Activated CD8-positive, alpha-beta T cell treated with anti-CD3 and anti-CD28 coated beads for 36 hours (primary cell): ENCODE data around the gene MSMB. TPM values are rescaled to one million over a fixed set of nuclear protein-coding genes. Genes with fewer than 3 reads are reported as not detected.

Experiments used
- ATAC-seq: fragments of 200-7000 bp; cut with Tn5 transposase; one replicate; pipeline ENCODE4 v1.10.0; 2021; ENCODE audit warnings: mild to moderate bottlenecking, moderate library complexity
- CTCF ChIA-PET: fragments of 350-600 bp; sonication (Branson Sonifier 250); formaldehyde crosslinking; loops from one replicate; lab custom pipeline; 2021; ENCODE audit warnings: antibody characterized with exemption; lab: Charles Lee
- POLR2A ChIA-PET: fragments of 350-600 bp; sonication (Branson Sonifier 250); formaldehyde crosslinking; loops from one replicate; lab custom pipeline; 2021; ENCODE audit warnings: antibody characterized with exemption; lab: Charles Lee
- DNase-seq: peaks from one replicate; pipeline ENCODE4 v3.0.0-alpha.2; 2020
- H3K27ac Mint-ChIP-seq: one replicate; pipeline ENCODE4 v1.8.0; 2021; ENCODE audit warnings: mild to moderate bottlenecking, mixed read lengths
- H3K27me3 Mint-ChIP-seq: one replicate; pipeline ENCODE4 v1.8.0; 2021; ENCODE audit warnings: mixed read lengths
- H3K36me3 Mint-ChIP-seq: one replicate; pipeline ENCODE4 v1.8.0; 2021; ENCODE audit warnings: low read depth, mixed read lengths
- H3K4me1 Mint-ChIP-seq: one replicate; pipeline ENCODE4 v1.8.0; 2021; ENCODE audit warnings: low read depth, mixed read lengths
- H3K4me3 Mint-ChIP-seq: one replicate; pipeline ENCODE4 v1.8.0; 2021; ENCODE audit warnings: mild to moderate bottlenecking, moderate library complexity, mixed read lengths
- H3K9me3 Mint-ChIP-seq: one replicate; pipeline ENCODE4 v1.8.0; 2021; ENCODE audit warnings: mixed read lengths
- intact Hi-C: fragments of 100-400 bp; cut with micrococcal nuclease; formaldehyde crosslinking; loops from one replicate; pipeline ENCODE4 v1.10.0; 2022
- total RNA-seq, 2 experiments: library from RNA; stranded (reverse); gene quantifications; one replicate each; pipeline ENCODE4 v1.2.3, GENCODE V29; 2021
- TF ChIP-seq, protein P1 (sequence below): fragments of 200-600 bp; IDR thresholded peaks from one replicate; pipeline ENCODE4 v1.8.0; 2022; ENCODE audit warnings: antibody characterized with exemption, mild to moderate bottlenecking

MSMB gene
- total RNA-seq, 2 experiments from 2014 or later: not detected

DNA sequence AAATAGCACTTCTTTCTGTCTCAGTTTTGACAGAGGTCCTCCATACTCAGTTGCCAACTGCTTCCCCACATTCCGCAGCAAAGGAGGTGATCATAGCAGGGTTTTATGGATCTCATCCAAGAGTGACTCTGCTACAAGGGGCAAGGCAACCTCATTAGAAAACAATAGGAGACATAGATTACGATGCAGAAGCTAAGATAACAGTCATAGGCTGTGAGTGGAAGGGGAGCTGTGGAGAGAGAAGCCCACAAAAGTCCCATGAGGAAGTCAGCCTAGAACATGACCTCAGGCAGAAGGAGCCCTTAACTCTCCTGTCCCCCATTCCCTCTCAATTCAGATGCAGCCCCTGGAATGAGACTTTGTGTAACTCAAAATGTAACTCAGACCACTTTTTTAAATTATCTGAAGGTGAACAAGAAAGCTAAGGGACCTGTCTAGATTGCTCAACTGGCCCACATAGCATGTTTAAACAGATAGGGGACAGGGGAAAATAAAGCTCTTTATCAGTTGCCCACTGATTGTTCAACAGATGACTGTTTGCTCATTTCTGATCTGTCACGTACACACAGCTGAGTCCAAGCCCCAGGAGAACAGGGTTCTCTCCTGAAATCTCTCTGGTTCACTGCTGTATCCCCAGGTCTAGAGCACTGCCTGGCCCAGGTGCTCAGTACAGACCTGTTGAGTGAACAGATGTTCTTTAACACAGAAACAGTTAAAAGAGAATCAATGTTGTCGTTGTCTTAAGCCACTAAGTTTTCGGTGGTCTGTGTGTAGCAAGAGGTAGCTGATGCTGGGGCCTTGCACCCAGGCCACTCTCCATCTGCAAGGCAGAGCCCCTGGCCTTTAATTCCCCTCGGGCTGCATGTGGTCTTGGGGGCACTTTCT lies 14.2 kb downstream of the MSMB start:
- no peaks in the 10 kb centered on the region for H3K27me3 Mint-ChIP-seq
- H3K36me3 Mint-ChIP-seq: peaks cover 5% of the 10 kb centered on the region
- H3K4me1 Mint-ChIP-seq: peaks cover 29% of the 10 kb centered on the region
- ChIA-PET CTCF (interaction anchor here (1.9 kb wide), 1 partner anchor 8 kb away, joined by 7 read pairs; no protein-coding TSS in a partner anchor), POLR2A (interaction anchor here (0.6 kb wide), 1 partner anchor 766 kb away, joined by 3 read pairs; no protein-coding TSS in a partner anchor)
- ATAC-seq (no peak), DNase-seq (no peak)
- no peaks in the 10 kb centered on the region for H3K9me3 Mint-ChIP-seq
- H3K4me3 Mint-ChIP-seq: peak overlapping the region; percentile 13
- peak overlapping the region; percentile 53 for H3K27ac Mint-ChIP-seq
- intact Hi-C loops: loop anchor here (10.0 kb wide), 1 partner anchor 63 kb away; no protein-coding TSS in a partner anchor
- TF ChIP-seq, protein P1, sequence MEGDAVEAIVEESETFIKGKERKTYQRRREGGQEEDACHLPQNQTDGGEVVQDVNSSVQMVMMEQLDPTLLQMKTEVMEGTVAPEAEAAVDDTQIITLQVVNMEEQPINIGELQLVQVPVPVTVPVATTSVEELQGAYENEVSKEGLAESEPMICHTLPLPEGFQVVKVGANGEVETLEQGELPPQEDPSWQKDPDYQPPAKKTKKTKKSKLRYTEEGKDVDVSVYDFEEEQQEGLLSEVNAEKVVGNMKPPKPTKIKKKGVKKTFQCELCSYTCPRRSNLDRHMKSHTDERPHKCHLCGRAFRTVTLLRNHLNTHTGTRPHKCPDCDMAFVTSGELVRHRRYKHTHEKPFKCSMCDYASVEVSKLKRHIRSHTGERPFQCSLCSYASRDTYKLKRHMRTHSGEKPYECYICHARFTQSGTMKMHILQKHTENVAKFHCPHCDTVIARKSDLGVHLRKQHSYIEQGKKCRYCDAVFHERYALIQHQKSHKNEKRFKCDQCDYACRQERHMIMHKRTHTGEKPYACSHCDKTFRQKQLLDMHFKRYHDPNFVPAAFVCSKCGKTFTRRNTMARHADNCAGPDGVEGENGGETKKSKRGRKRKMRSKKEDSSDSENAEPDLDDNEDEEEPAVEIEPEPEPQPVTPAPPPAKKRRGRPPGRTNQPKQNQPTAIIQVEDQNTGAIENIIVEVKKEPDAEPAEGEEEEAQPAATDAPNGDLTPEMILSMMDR: no peak

- no peaks in the 10 kb centered on the region for H3K9me3 Mint-ChIP-seq
- ATAC-seq (peak; percentile 97), DNase-seq (peak; percentile 98)
- no peaks in the 10 kb centered on the region for H3K27me3 Mint-ChIP-seq
- H3K4me1 Mint-ChIP-seq: peaks cover 43% of the 10 kb centered on the region
- POLR2A ChIA-PET: interaction anchor here (1.1 to 1.6 kb wide), 3 partner anchors 10 to 15 kb away, joined by 3 to 5 read pairs (median 3); partner anchors contain the start of gene MSMB
- H3K4me3 Mint-ChIP-seq: peak within 1 kb of the TSS; percentile 88
- peaks cover 12% of the 10 kb centered on the region for H3K36me3 Mint-ChIP-seq
- intact Hi-C loops: loop anchor here (10.0 kb wide), 1 partner anchor 64 kb away; no protein-coding TSS in a partner anchor
- CTCF ChIA-PET: interaction anchor here (0.8 to 2.3 kb wide), 6 partner anchors 10 to 199 kb away, joined by 3 to 22 read pairs (median 6); no protein-coding TSS in a partner anchor
- TF ChIP-seq, protein P1: peak; percentile 51
- peak within 1 kb of the TSS; percentile 89 for H3K27ac Mint-ChIP-seq
Measured at GRCh38 chr10:46030091-46030937, 15.8 kb downstream of the MSMB start, which contains the start of gene NCOA4. Gene NCOA4 (minus strand): TSS chr10:46030623. CDS start chr10:46016680, 13,943 bp downstream.

GRCh38 chr10:46029461-46030030 lies 16.5 kb downstream of the MSMB start:
- peak overlapping the region; percentile 89 for H3K27ac Mint-ChIP-seq
- POLR2A ChIA-PET: interaction anchor here (1.0 to 1.6 kb wide), 4 partner anchors 10 to 21 kb away, joined by 3 to 5 read pairs (median 3); partner anchors contain the start of gene MSMB
- DNase-seq (no peak), ATAC-seq (no peak)
- H3K4me3 Mint-ChIP-seq: peak overlapping the region; percentile 88
- intact Hi-C loops: loop anchor here (10.0 kb wide), 1 partner anchor 65 kb away; no protein-coding TSS in a partner anchor
- TF ChIP-seq, protein P1: no peak
- peaks cover 48% of the 10 kb centered on the region for H3K4me1 Mint-ChIP-seq
- H3K36me3 Mint-ChIP-seq: peaks cover 14% of the 10 kb centered on the region
- H3K27me3 Mint-ChIP-seq: no peaks in the 10 kb centered on the region
- no peaks in the 10 kb centered on the region for H3K9me3 Mint-ChIP-seq
- CTCF ChIA-PET: interaction anchor here (0.7 to 2.3 kb wide), 9 partner anchors 9 to 779 kb away, joined by 3 to 22 read pairs (median 5); no protein-coding TSS in a partner anchor

DNA sequence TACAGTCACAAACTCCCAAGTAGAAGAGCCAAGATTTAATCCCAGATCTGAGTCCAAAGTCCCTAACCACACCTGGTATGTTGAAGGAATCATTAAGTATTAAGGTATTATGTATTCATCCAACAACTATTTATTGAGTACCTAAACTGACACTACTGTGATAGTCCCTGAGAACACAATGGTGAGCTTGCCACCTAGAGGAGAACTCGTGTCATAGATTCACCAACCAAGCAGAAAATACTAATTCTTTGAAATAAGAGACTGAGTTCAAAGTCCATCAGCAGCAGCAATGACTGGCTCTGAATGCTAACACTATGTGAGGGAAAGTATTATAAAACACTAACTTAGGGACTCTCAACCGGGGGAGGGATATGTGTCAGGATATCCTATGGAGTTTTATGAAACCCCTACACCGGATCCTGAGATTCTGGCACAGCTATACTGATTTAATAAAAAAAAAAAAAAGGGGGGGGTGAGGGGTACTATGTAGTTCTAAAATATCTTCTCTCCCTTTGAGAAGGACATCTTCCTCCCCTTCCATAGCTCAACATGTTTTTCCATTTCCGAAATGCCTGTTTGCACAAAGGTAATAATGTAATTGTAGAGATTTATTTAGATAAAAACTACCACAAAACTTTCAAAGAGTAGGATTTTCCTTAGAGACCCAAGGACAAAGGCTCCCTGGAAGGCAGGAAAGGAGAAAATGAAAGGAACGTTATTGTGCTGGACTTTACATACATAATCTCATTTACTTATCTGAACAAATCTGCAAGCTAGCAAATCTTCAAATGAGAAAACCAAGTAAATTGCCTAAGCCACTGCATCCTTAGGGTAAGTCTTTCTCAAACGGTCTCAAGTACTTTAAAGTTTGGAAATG lies 17.2 kb downstream of the MSMB start:
- intact Hi-C loops: no loop called here
- DNase-seq: peak; percentile 51
- H3K27ac Mint-ChIP-seq: peak overlapping the region; percentile 89
- peaks cover 55% of the 10 kb centered on the region for H3K4me1 Mint-ChIP-seq
- TF ChIP-seq, protein P1: peak; percentile 64
- POLR2A ChIA-PET: interaction anchor here (1.0 to 1.6 kb wide), 3 partner anchors 13 to 22 kb away, joined by 3 to 5 read pairs (median 3); partner anchors contain the start of gene MSMB
- ATAC-seq: peak; percentile 31
- CTCF ChIA-PET: interaction anchor here (0.6 to 2.3 kb wide), 10 partner anchors 8 to 779 kb away, joined by 3 to 22 read pairs (median 4); no protein-coding TSS in a partner anchor
- no peaks in the 10 kb centered on the region for H3K9me3 Mint-ChIP-seq
- H3K4me3 Mint-ChIP-seq: peak overlapping the region; percentile 88
- peaks cover 14% of the 10 kb centered on the region for H3K36me3 Mint-ChIP-seq
- H3K27me3 Mint-ChIP-seq: no peaks in the 10 kb centered on the region
